Left ventricle myocardium inferior (tissue), 1 donor: Measurements from ENCODE around the gene HOXB5. TPM values are rescaled to one million over a fixed set of nuclear protein-coding genes. Genes with fewer than 3 reads are reported as not detected.

Experiments used
- DNase-seq: peaks from one replicate; pipeline ENCODE4 v3.0.0-alpha.2; 2020
- H3K27ac ChIP-seq: fragments of 200-600 bp; replicated peaks from 2 replicates; pipeline ENCODE4 v1.8.0; 2021
- H3K27me3 ChIP-seq: fragments of 200-600 bp; 2 replicates; pipeline ENCODE4 v1.8.0; 2021; ENCODE audit warnings: low read depth
- H3K36me3 ChIP-seq: fragments of 200-600 bp; 2 replicates; pipeline ENCODE4 v1.8.0; 2021
- H3K4me1 ChIP-seq: fragments of 200-600 bp; 2 replicates; pipeline ENCODE4 v1.8.0; 2021
- H3K4me3 ChIP-seq: fragments of 200-600 bp; 2 replicates; pipeline ENCODE4 v1.8.0; 2021; ENCODE audit warnings: mild to moderate bottlenecking, moderate library complexity
- H3K9me3 ChIP-seq: fragments of 200-600 bp; replicated peaks from 2 replicates; pipeline ENCODE4 v1.8.0; 2021
- CTCF ChIP-seq: fragments of 200-600 bp; IDR thresholded peaks from 2 replicates; pipeline ENCODE4 v1.8.0; 2021; ENCODE audit warnings: antibody characterized with exemption, mild to moderate bottlenecking, borderline replicate concordance
- intact Hi-C: fragments of 100-400 bp; cut with micrococcal nuclease; formaldehyde crosslinking; loops from one replicate; pipeline ENCODE4 v1.11.0; 2022
- total RNA-seq: library from RNA; stranded (reverse); fragmentation: NEBNext Ultra II Directional; extraction: Animal tissue kit (Norgen Biotek cat#: 25700); gene quantifications from one replicate; pipeline ENCODE4 v1.2.1, GENCODE V29; 2021
- donor health status: DM: no; HTN: yes; CAD: no; lungs with severe emphysema.

HOXB5 gene
- total RNA-seq, 1 donor from 2014 or later = not detected

- Histone ChIP-seq H3K9me3 (no peaks in the 10 kb centered on the region), H3K27me3 (peaks cover 100% of the 10 kb centered on the region), H3K27ac (no peak overlapping the region), H3K4me1 (peaks cover 61% of the 10 kb centered on the region), H3K4me3 (peak overlapping the region; percentile 35), H3K36me3 (no peaks in the 10 kb centered on the region)
- no peak for DNase-seq
- intact Hi-C loops = loop anchor here (10.0 kb wide), 1 partner anchor 279 kb away; no protein-coding TSS in a partner anchor
- TF ChIP-seq CTCF = no peak
These were observed 20.5 kb upstream of the HOXB5 start for GRCh38 chr17:48613862-48614694.

GRCh38 chr17:48612854-48613691, 19.5 kb upstream of the HOXB5 start:
- intact Hi-C loops = loop anchor here (10.0 kb wide), 1 partner anchor 278 kb away; no protein-coding TSS in a partner anchor
- Histone ChIP-seq H3K27me3 (peaks cover 100% of the 10 kb centered on the region), H3K27ac (peak overlapping the region; percentile 23), H3K4me3 (peak overlapping the region; percentile 63), H3K36me3 (no peaks in the 10 kb centered on the region), H3K4me1 (peaks cover 57% of the 10 kb centered on the region), H3K9me3 (no peaks in the 10 kb centered on the region)
- no peak for DNase-seq
- TF ChIP-seq CTCF = peak; percentile 46

GRCh38 chr17:48612456-48612853, 18.9 kb upstream of the HOXB5 start:
- H3K4me1 ChIP-seq = peaks cover 51% of the 10 kb centered on the region
- H3K27ac ChIP-seq = no peak overlapping the region

GRCh38 chr17:48611681-48612455, 18.3 kb upstream of the HOXB5 start:
- H3K4me3 ChIP-seq = peak overlapping the region; percentile 63
- peaks cover 100% of the 10 kb centered on the region for H3K27me3 ChIP-seq
- no peaks in the 10 kb centered on the region for H3K9me3 ChIP-seq
- TF ChIP-seq CTCF = no peak
- H3K27ac ChIP-seq = peak overlapping the region; percentile 62
- peaks cover 50% of the 10 kb centered on the region for H3K4me1 ChIP-seq
- no peak for DNase-seq
- no peaks in the 10 kb centered on the region for H3K36me3 ChIP-seq
- intact Hi-C loops = loop anchor here (10.0 kb wide), 1 partner anchor 277 kb away; no protein-coding TSS in a partner anchor

More at GRCh38 chr17:48612456-48612853, 18.9 kb upstream of the HOXB5 start:
- Histone ChIP-seq H3K27me3 (peaks cover 100% of the 10 kb centered on the region), H3K4me3 (peak overlapping the region; percentile 63), H3K36me3 (no peaks in the 10 kb centered on the region), H3K9me3 (no peaks in the 10 kb centered on the region)
- no peak for TF ChIP-seq CTCF
- intact Hi-C loops = loop anchor here (10.0 kb wide), 1 partner anchor 278 kb away; no protein-coding TSS in a partner anchor
- DNase-seq = no peak

- Histone ChIP-seq H3K27me3 (peaks cover 100% of the 10 kb centered on the region), H3K27ac (peak overlapping the region; percentile 62), H3K4me1 (peaks cover 50% of the 10 kb centered on the region), H3K9me3 (no peaks in the 10 kb centered on the region), H3K4me3 (peak overlapping the region; percentile 63), H3K36me3 (no peaks in the 10 kb centered on the region)
- intact Hi-C loops = loop anchor here (10.0 kb wide), 1 partner anchor 276 kb away; no protein-coding TSS in a partner anchor
- no peak for DNase-seq
- no peak for TF ChIP-seq CTCF
These were observed 17.6 kb upstream of the HOXB5 start for GRCh38 chr17:48611213-48611612.
